HG03108 (cell line): ENCODE results near the gene GOSR2.

Experiments used
- ATAC-seq: cut with Tn5 transposase; IDR thresholded peaks from one replicate; pipeline ENCODE4 v1.9.1; 2021; ENCODE audit warnings: moderate library complexity; ENCODE audit not compliant: unreplicated experiment

Gene GOSR2

GRCh38 chr17:46922804-46923635 is at the start of gene GOSR2:
TSS of gene GOSR2 (plus strand) at chr17:46923160. CDS start at chr17:46923193, 33 bp downstream.
- ATAC-seq: peak; percentile 87

- ATAC-seq: no peak
Measured at GRCh38 chr17:46873941-46874645, 48.9 kb upstream of the GOSR2 start.

- ATAC-seq: no peak
Measured at GRCh38 chr17:46874906-46875305, 48.1 kb upstream of the GOSR2 start.

GRCh38 chr17:46875849-46876352 is 47.1 kb upstream of the GOSR2 start:
- ATAC-seq: no peak

GRCh38 chr17:46876353-46876887 is 46.5 kb upstream of the GOSR2 start:
- no peak for ATAC-seq

- no peak for ATAC-seq
Measured at GRCh38 chr17:46876926-46877325, 46.0 kb upstream of the GOSR2 start.

GRCh38 chr17:46877466-46877865 is 45.5 kb upstream of the GOSR2 start:
- ATAC-seq: no peak

GRCh38 chr17:46878055-46878454 is 44.9 kb upstream of the GOSR2 start:
- ATAC-seq: no peak

- ATAC-seq: no peak
Measured at GRCh38 chr17:46879101-46879500, 43.9 kb upstream of the GOSR2 start.

- no peak for ATAC-seq
Measured at GRCh38 chr17:46881015-46881414, 41.9 kb upstream of the GOSR2 start.

GRCh38 chr17:46882666-46883065 is 40.3 kb upstream of the GOSR2 start:
- ATAC-seq: no peak

- ATAC-seq: no peak
Measured at GRCh38 chr17:46883871-46884520, 39.0 kb upstream of the GOSR2 start.

- no peak for ATAC-seq
Measured at GRCh38 chr17:46884552-46884951, 38.4 kb upstream of the GOSR2 start.

GRCh38 chr17:46885415-46886309 is 37.3 kb upstream of the GOSR2 start:
- ATAC-seq: no peak

- ATAC-seq: no peak
Measured at GRCh38 chr17:46886310-46886663, 36.7 kb upstream of the GOSR2 start.

- no peak for ATAC-seq
Measured at GRCh38 chr17:46887717-46888116, 35.2 kb upstream of the GOSR2 start.

GRCh38 chr17:46888727-46889126 is 34.2 kb upstream of the GOSR2 start:
- ATAC-seq: no peak

- no peak for ATAC-seq
Measured at GRCh38 chr17:46889519-46889918, 33.4 kb upstream of the GOSR2 start.

- no peak for ATAC-seq
Measured at GRCh38 chr17:46889992-46890564, 32.9 kb upstream of the GOSR2 start.

- no peak for ATAC-seq
Measured at GRCh38 chr17:46890638-46891037, 32.3 kb upstream of the GOSR2 start.
